Measurements from ENCODE around the gene OR10H4.

DNA sequence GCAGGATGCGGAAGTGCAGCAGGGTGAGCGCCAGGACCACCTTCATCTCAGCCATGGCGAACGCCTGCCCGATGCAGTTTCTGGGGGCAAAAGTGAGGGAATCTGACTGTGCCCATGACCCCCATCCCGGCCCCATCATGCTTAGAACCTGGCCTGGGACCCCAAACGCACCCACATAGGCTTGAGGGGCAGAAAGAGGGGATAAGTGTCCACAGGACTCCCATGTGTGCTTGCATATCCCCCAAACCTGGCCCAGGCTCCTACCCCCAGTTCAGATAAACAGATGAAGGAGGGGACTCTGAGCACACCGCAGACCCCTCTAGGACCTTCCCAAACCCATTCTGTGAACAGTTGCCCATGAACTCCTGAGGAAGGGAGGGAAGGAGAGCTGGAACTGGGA lies 35.0 kb upstream of the OR10H4 start:
- TF ChIP-seq, protein P1, sequence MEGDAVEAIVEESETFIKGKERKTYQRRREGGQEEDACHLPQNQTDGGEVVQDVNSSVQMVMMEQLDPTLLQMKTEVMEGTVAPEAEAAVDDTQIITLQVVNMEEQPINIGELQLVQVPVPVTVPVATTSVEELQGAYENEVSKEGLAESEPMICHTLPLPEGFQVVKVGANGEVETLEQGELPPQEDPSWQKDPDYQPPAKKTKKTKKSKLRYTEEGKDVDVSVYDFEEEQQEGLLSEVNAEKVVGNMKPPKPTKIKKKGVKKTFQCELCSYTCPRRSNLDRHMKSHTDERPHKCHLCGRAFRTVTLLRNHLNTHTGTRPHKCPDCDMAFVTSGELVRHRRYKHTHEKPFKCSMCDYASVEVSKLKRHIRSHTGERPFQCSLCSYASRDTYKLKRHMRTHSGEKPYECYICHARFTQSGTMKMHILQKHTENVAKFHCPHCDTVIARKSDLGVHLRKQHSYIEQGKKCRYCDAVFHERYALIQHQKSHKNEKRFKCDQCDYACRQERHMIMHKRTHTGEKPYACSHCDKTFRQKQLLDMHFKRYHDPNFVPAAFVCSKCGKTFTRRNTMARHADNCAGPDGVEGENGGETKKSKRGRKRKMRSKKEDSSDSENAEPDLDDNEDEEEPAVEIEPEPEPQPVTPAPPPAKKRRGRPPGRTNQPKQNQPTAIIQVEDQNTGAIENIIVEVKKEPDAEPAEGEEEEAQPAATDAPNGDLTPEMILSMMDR (IDR thresholded peaks at IDR 0.05), result no peak
- no peak for TF ChIP-seq POLR2A (IDR thresholded peaks at IDR 0.05)
